Activated naive CD4-positive, alpha-beta T cell treated with anti-CD3 and anti-CD28 coated beads, Interleukin-2, amount 50 U/mL, for 16 hours (primary cell): ENCODE results near the gene GNA12.

Experiments used
- DNase-seq: peaks from one replicate; pipeline ENCODE4 v3.0.0-alpha.2; 2020

Gene GNA12

DNA sequence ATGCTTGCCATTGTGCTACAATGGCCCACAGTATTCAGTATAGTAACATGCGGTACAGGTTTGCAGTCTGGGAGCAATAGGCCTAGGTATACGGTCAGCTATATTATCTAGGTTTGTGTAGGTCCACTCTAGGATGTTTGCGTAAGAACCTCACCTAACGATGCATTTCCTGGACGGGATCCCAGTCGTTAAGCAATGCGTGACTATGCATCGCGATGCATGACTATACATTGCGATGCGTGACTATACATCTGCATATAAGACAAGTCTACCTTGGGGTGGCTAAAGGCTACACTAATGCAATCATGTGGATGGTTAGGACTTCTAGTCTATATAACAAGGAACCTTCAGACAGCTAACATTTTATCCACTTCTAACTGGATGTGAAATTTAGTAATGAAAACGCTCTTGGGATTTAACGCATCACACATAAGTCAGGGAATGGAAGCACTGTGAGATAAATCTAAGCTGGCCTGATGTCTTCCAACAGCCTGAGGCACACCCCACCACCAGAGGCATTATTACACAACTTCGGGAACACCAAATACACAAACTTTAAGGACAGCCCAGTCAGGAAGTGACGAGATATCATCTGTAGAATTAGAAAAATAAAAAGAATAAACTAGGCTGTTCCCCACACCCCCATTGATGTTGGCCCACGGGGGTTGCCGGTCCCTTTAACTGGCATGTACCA is 9.2 kb downstream of the GNA12 start:
- DNase-seq: no peak

DNA sequence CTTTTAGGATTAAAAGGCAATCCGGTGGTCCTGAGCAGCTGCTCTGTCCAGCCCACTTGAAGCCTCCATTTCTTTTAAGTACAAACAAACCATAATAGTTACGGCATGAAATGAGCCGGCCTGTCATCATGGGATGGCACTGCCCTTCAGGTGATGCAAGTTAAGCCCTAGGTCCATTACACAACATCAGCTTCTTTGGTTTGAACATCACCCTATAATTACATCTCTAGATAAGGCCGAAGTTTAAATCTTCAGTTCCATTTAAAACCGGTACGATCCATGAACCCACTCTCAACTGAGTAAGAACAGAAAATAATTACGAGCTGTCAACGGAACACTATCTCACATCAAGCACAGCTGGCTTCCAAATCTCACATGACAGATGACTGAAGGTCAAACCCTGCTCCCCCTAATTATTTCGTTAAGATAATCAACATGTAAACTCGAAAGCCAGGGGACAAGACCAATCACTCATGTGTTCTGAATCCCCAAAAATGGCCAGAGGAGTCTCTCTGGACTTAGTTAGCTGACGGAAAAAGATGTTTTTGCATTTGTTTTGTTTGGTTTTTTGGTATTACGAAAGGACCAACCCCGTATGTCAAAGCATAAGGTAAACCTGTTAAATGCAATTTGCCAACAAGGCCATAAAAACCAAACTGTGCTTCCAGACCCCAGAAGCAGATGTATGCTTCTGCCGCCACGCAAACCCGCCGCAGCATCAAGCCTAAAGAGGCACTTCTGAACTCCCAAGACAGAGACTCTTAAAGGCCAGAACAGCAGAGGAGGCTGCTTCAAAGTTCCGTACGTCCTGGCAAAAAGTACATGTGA is 10.8 kb downstream of the GNA12 start:
- DNase-seq: no peak

DNA sequence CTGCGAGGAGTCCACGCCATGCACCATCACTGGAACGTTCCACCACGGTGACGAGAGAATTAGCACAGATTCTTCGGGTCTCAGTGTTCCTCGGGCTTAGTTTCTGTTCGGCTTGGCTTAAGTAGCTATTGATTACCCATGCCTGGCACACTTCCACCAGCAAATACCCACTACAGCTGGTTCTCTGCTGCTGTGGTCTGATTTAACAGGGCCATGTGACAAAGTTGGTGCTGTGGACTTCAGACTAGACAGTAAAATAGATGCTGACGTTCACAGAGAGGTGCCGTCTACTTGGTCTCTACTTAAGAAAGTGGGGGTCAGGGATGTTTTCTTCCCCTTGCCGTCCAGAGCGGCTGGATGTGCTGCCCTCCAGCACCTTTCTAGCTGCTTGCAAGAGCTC is 11.6 kb downstream of the GNA12 start:
- no peak for DNase-seq

DNA sequence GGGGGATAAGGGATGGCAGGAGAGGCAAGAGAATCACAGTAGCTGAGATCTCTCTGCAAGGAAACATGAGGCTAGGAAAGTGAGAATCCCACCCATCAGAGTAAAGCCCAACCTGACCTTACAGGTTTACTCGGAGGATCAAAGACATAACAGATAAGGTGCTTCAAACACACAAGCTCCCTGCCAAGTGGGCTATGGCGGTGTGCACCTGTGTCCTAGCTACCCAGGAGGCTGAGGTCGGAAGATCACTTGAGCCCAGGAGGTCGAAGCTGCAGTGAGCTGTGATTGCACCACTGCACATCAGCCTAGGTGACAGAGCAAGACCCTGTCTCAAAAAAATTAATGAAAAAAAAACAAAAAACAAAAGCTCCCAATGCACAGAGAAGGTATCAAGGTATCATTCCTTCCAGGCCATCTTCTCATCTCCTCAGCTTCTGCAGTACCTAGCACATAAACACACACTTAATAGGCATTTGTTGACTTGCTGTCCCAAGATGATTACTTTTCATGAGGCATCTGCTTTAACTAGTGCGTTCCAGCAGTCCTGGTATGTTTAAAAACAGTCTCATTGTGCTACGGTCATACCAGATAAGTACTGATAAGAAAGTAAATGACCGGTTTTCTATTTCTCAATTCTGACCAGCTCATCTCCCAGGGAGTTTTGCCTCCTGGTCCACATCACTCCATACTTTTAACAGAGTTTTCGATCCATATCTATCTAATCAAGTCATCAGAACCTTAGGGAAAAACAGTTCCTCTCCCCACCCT is 13.3 kb downstream of the GNA12 start:
- DNase-seq: no peak

DNA sequence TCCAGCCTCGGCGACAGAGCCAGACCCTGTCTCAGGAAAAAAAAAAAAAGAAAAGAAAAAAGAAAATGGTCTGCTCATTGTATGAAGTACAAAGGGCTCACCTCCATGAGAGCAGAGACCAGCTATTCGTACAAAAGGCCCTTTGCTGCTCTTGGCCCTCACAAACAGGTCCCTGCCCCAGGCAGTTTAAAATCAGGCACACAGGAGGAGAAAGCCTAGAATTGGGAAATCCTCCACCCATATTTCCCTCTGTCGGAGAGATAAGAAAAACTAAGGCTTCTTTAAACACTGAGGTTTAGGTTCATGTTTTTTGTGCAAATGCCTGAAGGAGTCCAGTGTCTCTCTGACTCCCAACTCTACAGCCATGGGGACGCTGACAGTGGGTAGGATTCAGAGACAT is 15.1 kb downstream of the GNA12 start:
- no peak for DNase-seq

DNA sequence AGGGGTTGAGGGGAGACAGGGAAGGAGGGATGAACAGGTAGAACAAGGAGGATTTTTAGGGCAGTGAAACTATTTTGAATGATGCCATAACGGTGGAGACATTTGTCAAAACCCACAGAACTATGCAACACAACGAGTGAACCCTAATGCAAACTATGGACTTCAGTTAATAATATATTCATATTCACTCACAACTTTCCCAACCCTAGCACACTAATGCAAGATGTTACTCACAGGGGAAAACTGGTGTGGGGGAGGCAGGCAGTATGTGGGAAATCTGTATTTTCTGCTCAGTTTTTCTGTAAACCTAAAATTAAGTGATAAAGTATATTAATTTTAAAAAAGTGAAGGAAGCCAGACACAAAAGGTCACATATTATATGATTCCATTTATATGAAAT is 17.3 kb downstream of the GNA12 start:
- DNase-seq: no peak

DNA sequence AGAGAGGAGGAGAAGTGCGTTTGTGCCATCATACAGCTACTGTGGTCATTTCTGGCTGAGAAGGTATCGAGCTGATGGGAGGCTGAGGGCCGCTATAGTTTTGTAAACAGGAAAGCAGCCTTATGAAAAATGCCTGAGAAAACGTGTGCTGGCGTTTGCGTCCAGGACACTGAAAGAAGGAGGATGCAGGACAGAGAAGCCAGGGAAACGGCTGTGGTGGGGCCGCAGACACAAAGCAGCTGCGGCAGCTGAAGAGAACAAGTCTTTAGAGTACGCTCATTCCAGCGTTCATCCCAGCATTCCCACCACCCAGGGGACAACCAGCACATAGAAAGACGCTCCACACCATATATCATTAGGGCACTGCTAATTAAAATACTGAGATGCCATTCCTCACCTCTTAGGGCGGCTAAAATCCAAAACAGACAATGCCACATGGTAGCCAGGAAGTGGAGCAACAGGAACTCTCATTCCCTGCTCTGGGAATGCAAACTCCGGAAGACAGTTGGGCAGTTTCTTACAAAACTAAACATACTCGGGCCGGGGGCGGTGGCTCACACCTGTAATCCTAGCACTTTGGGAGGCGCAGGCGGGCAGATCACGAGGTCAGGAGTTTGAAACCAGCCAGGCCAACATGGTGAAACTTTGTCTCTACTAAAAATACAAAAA is 18.4 kb downstream of the GNA12 start:
- DNase-seq: no peak

DNA sequence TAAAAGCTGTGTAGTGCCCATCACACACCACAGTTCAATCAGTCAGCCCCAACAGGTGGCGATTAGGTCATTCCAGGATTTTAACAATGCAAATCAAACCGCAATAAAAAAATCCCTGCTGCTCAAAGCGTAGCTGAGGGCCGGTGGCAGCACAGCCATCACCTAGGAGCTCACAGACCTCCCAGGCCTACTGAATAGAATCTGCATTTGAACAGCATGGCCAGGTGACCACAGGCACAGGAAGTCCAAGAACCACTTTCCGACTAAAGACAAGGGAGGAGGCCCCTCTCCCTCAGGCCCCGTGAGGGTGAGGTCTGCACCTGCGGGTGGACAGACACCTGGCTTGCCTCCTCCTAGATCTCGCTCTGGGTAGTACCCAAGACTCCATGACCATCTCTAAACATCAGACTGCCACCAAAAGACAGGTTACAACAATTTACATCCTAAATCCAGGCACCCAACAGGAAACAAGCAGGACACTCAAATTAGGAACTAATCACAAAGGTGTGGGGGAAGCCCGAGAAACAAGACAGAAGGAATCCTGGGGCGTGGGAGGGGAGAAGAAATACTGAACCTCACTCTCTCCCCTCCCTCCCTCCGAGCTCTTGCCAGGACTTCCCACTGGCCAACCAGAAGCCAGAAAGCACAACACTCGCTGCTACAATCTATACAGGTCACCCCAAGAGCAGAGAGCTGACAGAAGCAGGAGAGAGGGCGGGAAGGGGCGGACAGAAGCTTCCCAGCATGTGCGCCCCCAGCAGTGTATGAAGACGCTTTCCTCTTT is 19.2 kb downstream of the GNA12 start:
- no peak for DNase-seq

DNA sequence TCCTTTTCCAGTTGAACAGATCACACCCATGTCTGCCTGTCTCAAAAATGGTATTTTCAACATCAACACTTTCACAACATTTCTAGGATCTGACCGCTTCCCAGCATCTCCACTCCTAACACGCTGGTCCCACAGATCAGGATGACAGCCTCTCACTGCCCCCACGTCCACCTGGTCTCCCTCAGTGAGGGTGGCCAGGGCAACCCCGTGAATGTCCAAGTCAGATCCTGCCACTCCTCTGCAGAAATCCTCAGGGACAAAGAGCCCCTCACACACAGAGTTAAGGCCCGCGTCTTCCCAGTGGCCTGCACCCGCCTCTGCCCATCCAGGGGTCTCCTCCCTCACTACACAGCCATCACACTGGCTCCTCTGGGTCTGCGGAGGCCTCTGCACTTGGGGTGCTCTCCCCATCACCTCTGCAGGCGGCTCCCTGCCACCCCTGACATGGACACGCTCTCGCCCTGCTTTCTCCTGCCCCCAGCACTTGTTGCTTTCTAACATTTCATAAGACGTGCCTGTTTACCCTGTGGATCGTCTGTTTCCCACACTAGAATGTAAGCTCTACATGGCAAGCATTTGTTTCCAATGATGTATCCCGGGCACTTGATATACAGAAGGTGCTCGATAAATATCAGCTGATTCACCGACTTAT is 20.0 kb downstream of the GNA12 start:
- no peak for DNase-seq

DNA sequence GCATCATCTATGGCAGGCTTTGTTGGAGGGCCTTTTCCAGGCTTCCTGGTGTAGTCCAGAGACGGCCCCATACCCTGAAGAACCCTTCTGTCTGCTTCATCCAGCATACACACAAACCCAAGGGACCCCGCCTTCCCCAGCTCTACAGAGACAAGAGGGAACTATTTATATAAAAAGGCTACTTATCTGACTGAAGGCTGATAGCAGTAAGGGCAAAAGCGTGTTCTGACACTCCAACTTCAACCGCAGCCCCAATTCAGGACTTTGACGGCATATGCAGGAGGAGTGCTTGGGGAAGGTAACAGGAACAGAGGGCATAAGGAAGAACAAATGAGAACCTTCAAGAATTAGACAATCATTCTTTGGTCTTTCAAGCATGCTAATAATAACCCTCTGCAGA is 21.0 kb downstream of the GNA12 start:
- DNase-seq: no peak

DNA sequence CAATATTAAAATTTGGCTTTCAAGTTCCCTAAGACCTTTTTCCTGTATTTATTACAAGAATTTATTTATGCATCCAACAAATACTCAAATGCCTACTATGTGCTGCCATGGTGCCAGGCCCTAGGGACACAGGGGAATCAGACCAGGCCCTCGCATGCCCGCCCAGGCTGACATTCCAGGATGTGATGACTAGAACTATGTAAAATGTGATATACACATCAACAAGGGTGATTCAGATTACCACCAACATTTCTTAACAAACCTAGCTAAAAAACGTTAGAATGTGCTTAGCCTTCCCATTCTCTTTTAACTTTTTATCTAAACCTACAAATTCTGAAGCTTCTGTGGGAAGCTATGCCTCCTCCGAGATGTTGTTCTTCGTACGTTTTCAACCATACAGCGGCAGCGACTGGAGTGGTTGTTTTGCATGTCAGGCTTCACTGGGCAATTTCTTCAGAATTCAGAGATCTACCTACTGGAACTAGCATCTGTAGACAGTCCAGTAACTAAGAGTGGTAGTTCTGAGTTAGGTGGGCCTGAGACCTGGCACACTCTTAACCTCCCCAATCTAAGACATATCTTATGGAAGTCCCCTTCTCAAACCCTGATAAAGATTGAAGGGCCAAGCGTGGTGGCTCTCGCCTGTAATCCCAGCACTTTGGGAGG is 22.1 kb downstream of the GNA12 start:
- DNase-seq: no peak

DNA sequence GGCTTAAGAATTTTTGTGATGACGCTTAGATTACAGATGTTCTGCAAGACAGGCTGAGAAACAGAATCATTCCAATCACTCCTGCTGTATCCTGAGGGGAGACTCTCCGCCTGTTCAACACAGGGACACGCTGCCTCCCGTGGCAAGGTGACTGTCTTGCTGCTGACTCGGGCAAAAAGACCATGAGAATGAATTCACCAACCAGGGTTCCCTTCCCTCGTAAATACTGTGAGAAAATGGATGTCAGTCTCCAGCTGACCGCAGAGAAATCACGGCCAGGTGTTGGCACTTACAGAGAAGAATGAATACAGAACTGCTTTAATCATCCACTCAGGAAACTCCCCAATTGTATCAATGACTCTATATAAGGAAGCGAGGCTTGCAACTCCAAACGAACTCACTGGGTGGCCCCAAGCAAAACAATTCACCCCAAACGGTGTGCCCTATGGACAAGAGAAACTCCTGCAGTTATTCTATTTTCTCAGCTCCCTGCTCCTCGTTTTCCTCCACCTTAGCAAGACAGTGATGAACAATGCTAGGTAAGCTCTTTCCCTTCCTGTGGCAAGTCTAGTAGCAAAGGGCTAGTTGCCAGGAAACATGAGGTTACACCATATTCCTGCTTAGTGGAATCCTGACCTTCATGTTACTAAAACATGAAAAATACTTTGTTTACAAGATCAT is 22.8 kb downstream of the GNA12 start:
- DNase-seq: no peak

DNA sequence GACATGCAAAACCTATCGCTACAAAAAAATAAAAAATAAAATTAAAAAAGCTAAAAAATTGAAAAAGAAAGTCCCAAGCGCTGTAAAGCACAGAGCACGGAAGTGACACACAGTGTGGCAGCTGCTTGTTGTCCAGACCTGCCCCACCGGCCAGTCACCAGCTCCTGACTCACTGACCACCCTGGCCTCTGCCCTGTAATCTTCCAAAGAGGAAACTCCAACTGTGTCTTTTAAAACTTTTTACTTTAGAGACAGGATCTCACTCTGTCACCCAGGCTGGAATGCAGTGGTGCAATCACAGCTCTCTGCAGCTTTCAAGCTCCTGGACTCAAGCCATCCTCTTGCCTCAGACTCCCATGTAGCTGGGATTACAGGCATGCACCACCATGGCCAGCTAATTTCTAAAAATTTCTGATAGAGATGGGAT is 23.6 kb downstream of the GNA12 start:
- DNase-seq: no peak

DNA sequence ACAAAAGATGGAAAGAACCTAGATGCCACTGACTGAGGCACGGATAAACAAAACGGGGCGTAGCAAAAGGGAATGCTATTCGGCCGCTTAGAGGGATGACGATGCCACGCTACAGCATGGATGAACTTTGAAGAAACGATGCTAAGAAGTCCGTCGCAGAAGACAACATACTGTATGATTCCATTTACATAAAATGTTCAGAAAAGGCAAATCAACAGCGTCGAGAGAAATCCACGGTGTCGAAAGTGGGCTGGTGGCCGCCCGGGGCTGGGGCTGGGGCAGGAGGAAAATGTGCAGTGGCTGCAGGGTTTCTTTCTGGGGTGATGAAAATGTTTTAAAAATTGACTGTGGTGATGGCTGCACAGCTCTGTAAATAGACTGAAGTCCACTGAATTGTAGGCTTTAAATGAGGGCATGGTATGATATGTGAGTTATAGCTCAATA is 24.1 kb downstream of the GNA12 start:
- DNase-seq: no peak

DNA sequence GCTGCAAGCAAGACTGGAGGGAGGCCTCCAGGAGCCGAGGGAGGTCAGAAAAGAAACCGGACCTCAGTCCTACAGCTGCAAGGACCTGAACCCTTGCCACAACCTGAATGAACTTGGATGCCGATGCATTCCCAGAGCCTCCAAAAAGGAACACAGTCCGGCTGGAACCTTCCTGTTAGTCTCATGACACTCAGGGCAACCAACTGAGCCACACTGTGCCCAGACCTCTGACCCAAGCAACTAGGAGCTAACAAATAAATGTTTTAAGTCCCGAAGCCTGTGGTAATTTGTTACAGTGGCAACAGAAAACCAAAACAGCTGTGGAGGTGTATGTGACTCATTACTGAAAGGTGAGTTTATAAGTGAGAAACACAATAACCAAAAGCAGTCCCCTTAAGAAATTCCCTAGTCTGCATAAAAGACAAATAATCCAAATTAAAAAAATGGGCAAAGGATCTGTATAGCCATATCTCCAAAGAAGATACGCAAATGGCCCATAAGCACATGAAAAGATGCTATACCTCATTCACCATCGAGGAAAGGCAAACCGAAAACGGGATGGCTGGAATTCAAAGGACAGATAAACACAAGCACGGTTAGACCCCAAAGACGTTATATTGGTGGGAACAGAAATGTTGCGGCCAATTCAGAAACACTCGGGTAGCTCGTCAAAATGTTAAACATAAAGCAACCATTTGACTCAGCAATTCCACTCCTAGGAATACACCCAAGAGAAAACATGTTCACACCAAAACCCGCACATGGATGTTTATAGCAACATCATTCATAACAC is 24.8 kb downstream of the GNA12 start:
- no peak for DNase-seq

DNA sequence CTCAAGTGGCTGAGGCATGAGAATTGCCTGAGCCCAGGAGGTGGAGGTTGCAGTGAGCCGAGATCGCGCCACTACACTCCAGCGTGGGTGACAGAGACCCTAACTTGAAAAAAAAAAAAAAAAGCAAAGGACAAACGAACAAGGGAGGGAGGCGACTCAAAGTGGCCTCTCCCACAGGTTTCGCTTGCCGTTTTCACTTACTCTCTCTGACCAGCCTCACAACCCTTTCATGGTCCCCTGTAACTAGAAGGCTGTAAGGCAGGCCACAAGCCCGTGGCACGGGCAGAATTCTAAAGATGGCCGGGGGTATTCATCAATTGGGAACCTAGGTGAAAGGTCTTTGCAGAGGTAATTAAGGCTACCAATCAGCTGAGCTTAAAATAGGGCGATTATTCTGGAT is 25.5 kb downstream of the GNA12 start:
- no peak for DNase-seq

DNA sequence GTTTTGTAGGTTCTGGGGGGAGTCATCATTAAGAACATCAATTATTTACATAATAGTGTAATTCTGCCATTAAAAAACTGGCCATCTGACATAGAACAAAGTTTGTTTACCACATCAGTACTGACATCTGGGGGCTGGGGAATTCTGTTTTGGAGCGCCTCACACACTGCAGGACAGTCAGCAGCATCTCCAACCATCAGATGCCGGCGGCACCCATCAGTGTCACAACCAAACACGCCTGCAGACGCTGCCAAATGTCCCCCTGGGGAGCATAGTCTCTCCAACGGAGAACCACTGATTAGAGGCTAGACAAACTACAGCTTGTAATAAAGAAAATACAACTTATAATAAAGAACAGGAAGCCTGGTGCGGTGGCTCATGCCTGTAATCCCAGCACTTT is 26.0 kb downstream of the GNA12 start:
- no peak for DNase-seq

DNA sequence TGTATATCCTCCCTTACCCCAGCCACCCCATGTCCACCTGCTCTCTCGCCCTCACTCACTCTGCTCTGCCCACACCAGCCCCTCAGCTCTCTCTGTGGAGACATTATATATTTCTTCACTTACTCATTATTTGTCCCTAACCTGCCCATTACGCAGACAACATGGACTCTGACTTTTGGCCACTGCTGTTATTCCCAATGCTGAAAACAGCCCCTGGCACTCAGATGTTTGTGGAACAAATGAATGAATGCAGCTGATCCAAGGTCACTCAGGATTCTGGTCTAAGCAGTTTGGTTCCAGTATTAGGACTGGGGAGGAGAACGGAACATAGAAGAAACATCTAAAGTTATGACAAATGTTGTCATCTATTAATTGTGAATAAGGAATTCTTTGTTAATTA is 26.7 kb downstream of the GNA12 start:
- DNase-seq: no peak

DNA sequence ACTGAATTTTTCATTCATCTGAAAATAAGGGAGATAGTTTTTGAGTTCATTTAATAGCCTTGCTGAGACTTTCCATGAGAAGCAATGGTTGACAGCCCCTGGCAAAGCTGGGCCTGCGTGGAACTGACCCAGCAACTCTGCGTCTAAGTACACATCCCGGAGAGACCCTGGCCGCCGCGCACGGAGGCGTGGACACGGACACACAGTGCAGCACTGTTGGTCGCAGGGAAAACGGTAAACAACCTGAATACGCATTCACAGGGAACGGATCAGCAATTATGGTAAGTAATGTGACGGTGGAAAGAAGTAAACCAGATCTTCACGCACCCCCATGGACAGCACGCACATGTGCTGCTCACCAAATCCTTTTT is 28.2 kb downstream of the GNA12 start:
- no peak for DNase-seq
